Astrocyte (in vitro differentiated cells and primary cell): ENCODE data around the gene COMMD7. TPM values are rescaled to one million over a fixed set of nuclear protein-coding genes. Genes with fewer than 3 reads are reported as not detected.

Experiments used
- DNase-seq: peaks from one replicate; pipeline ENCODE4 v3.0.0-alpha.2; 2010; ENCODE audit warnings: low read depth
- FAIRE-seq: peaks from 2 replicates; lab custom pipeline; 2011; peaks lifted over from hg19 to GRCh38; lab: Jason Lieb, UNC
- H2AFZ ChIP-seq: 2 replicates; pipeline ENCODE4 v1.6.0; 2012; ENCODE audit warnings: low read depth, low read length, inconsistent platforms
- H3K27ac ChIP-seq: 2 replicates; pipeline ENCODE4 v1.5.1; 2011; ENCODE audit warnings: low read depth, low read length, inconsistent platforms
- H3K27me3 ChIP-seq: 2 replicates; pipeline ENCODE4 v1.6.0; 2011; ENCODE audit warnings: low read length, inconsistent platforms; ENCODE audit not compliant: insufficient read depth
- H3K36me3 ChIP-seq: 2 replicates; pipeline ENCODE4 v1.5.1; 2011; ENCODE audit warnings: low read length, inconsistent platforms; ENCODE audit not compliant: insufficient read depth
- H3K4me1 ChIP-seq: 2 replicates; pipeline ENCODE4 v1.5.1; 2011; ENCODE audit warnings: low read length, inconsistent platforms; ENCODE audit not compliant: insufficient read depth
- H3K4me2 ChIP-seq: 2 replicates; pipeline ENCODE4 v1.6.0; 2012; ENCODE audit warnings: low read length, inconsistent platforms
- H3K4me3 ChIP-seq: 2 replicates; pipeline ENCODE4 v1.5.1; 2011; ENCODE audit warnings: low read depth, mild to moderate bottlenecking, low read length, inconsistent platforms; ENCODE audit not compliant: insufficient read depth
- H3K79me2 ChIP-seq: 2 replicates; pipeline ENCODE4 v1.6.0; 2012; ENCODE audit warnings: mild to moderate bottlenecking, low read length, inconsistent platforms; ENCODE audit not compliant: insufficient read depth
- H3K9ac ChIP-seq: 2 replicates; pipeline ENCODE4 v1.6.0; 2012; ENCODE audit warnings: mild to moderate bottlenecking, low read length, inconsistent platforms
- H3K9me3 ChIP-seq: 2 replicates; pipeline ENCODE4 v1.5.1; 2012; ENCODE audit warnings: low read depth, mild to moderate bottlenecking, low read length, inconsistent platforms; ENCODE audit not compliant: insufficient read depth
- H4K20me1 ChIP-seq: 2 replicates; pipeline ENCODE4 v1.6.0; 2012; ENCODE audit warnings: low read length, inconsistent platforms; ENCODE audit not compliant: insufficient read depth
- H3K27ac Mint-ChIP-seq: one replicate; pipeline ENCODE4 v1.8.0; 2021; ENCODE audit warnings: mild to moderate bottlenecking, mixed read lengths; ENCODE audit not compliant: unreplicated experiment
- H3K27me3 Mint-ChIP-seq: one replicate; pipeline ENCODE4 v1.8.0; 2021; ENCODE audit warnings: low read depth, mixed read lengths; ENCODE audit not compliant: unreplicated experiment
- H3K36me3 Mint-ChIP-seq: one replicate; pipeline ENCODE4 v1.8.0; 2021; ENCODE audit warnings: low read depth, mixed read lengths; ENCODE audit not compliant: unreplicated experiment
- H3K4me1 Mint-ChIP-seq: one replicate; pipeline ENCODE4 v1.8.0; 2021; ENCODE audit warnings: low read depth, mixed read lengths; ENCODE audit not compliant: unreplicated experiment
- H3K4me3 Mint-ChIP-seq: one replicate; pipeline ENCODE4 v1.8.0; 2021; ENCODE audit warnings: mild to moderate bottlenecking, moderate library complexity, mixed read lengths; ENCODE audit not compliant: unreplicated experiment
- H3K9me3 Mint-ChIP-seq: one replicate; pipeline ENCODE4 v1.8.0; 2021; ENCODE audit warnings: mild to moderate bottlenecking, mixed read lengths; ENCODE audit not compliant: unreplicated experiment
- EZH2 ChIP-seq: IDR thresholded peaks from 2 replicates; pipeline ENCODE4 v1.6.1; 2012; ENCODE audit warnings: mild to moderate bottlenecking, low read length, inconsistent platforms; ENCODE audit not compliant: insufficient read depth
- total RNA-seq: library from RNA; stranded (reverse); gene quantifications from 2 replicates; pipeline ENCODE4 v1.2.1, GENCODE V29; 2021
- TF ChIP-seq, protein P1 (sequence below): IDR thresholded peaks from 2 replicates; pipeline ENCODE4 v1.5.1; 2011; ENCODE audit warnings: low read depth, mild to moderate bottlenecking, inconsistent platforms, low read length, moderate library complexity; ENCODE audit not compliant: insufficient read depth

Gene COMMD7
- total RNA-seq, 1 donor from 2014 or later: 38.9 TPM

DNA sequence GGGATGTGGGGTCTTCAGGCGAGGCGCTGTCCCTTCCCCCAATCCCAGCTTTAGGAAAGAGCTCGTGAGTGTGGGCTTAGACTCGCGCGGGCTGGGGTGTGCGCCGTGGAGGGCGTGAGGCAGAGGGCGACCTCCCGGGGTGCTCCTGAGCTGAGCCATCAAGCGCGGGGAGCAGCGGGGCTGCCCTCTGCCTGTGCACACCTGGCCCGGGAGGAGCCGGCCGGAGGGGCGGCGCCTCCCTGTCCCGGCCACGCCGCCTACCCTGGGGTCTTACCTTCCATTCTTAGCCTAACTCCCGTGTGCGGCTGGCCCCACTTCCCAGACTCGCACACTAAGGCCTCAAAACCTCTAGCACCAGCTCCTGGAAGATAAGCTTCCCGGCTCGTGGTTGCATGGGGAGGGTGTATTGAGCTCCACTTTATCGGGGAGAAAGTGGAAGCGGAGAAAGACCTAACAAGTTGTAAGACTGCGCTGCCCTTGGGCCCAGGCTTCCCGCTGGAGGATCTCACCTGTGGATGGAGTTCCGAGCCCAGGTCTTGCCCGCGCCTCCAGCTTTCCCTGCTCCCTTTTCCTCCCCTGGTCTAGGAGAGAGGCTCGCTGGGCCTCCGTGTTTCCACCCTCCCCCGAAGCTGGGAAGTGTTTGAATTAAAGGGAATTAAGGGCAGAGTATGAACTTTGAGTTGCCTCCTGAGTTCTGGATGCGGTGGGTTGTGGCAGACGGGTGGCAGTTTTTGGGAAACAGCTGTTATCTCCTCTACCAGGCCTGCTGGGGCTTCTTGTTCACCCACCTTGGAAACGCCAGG, 20.1 kb upstream of the COMMD7 start:
- DNase-seq (no peak), FAIRE-seq (no peak)
- H3K4me1 Mint-ChIP-seq: peaks cover 6% of the 10 kb centered on the region

GRCh38 chr20:32762754-32763201, 19.5 kb upstream of the COMMD7 start:
- Histone ChIP-seq H3K36me3 (no peaks in the 10 kb centered on the region), H3K9me3 (no peaks in the 10 kb centered on the region), H3K4me2 (peak overlapping the region; percentile 100), H3K79me2 (peaks cover 46% of the 10 kb centered on the region), H4K20me1 (peaks cover 3% of the 10 kb centered on the region), H3K4me3 (peak overlapping the region; percentile 74), H2AFZ (peak overlapping the region; percentile 90), H3K4me1 (peaks cover 13% of the 10 kb centered on the region), H3K9ac (peak overlapping the region; percentile 86), H3K27ac (peak overlapping the region; percentile 26), H3K27me3 (no peaks in the 10 kb centered on the region)
- Mint-ChIP-seq H3K36me3 (no peaks in the 10 kb centered on the region), H3K9me3 (peaks cover 4% of the 10 kb centered on the region), H3K4me3 (peak overlapping the region; percentile 92), H3K27me3 (peaks cover 2% of the 10 kb centered on the region), H3K4me1 (peaks cover 6% of the 10 kb centered on the region), H3K27ac (peak overlapping the region; percentile 47)
- FAIRE-seq: no peak
- no peak for TF ChIP-seq EZH2
- TF ChIP-seq, protein P1, sequence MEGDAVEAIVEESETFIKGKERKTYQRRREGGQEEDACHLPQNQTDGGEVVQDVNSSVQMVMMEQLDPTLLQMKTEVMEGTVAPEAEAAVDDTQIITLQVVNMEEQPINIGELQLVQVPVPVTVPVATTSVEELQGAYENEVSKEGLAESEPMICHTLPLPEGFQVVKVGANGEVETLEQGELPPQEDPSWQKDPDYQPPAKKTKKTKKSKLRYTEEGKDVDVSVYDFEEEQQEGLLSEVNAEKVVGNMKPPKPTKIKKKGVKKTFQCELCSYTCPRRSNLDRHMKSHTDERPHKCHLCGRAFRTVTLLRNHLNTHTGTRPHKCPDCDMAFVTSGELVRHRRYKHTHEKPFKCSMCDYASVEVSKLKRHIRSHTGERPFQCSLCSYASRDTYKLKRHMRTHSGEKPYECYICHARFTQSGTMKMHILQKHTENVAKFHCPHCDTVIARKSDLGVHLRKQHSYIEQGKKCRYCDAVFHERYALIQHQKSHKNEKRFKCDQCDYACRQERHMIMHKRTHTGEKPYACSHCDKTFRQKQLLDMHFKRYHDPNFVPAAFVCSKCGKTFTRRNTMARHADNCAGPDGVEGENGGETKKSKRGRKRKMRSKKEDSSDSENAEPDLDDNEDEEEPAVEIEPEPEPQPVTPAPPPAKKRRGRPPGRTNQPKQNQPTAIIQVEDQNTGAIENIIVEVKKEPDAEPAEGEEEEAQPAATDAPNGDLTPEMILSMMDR: no peak
- no peak for DNase-seq

More for the DNA sequence above, 20.1 kb upstream of the COMMD7 start:
- TF ChIP-seq EZH2: no peak
- TF ChIP-seq, protein P1: no peak
- Histone ChIP-seq H3K27me3 (no peaks in the 10 kb centered on the region), H3K4me1 (peaks cover 13% of the 10 kb centered on the region), H3K9ac (peak overlapping the region; percentile 86), H3K9me3 (no peaks in the 10 kb centered on the region), H3K79me2 (peaks cover 48% of the 10 kb centered on the region), H3K27ac (no peak overlapping the region), H3K36me3 (no peaks in the 10 kb centered on the region), H4K20me1 (peaks cover 4% of the 10 kb centered on the region), H2AFZ (peak overlapping the region; percentile 90), H3K4me3 (peak overlapping the region; percentile 74), H3K4me2 (peak overlapping the region; percentile 100)
- peaks cover 4% of the 10 kb centered on the region for H3K9me3 Mint-ChIP-seq
- H3K27ac Mint-ChIP-seq: no peak overlapping the region
- peak overlapping the region; percentile 92 for H3K4me3 Mint-ChIP-seq
- H3K36me3 Mint-ChIP-seq: no peaks in the 10 kb centered on the region
- peaks cover 2% of the 10 kb centered on the region for H3K27me3 Mint-ChIP-seq
